AG04450 (cell line): ENCODE data around the gene CIAO1. TPM values are rescaled to one million over a fixed set of nuclear protein-coding genes. Genes with fewer than 3 reads are reported as not detected.
A peak's percentile ranks its signal among the peaks of the same experiment; 100 is the strongest.

Experiments used
- CTCF ChIA-PET: fragments of 300-600, 350-600 bp; formaldehyde crosslinking; extraction: SDS; loops from one replicate; lab custom pipeline; 2022; ENCODE audit warnings: antibody characterized with exemption, inconsistent platforms; lab: Charles Lee
- POLR2A ChIA-PET: fragments of 350-600 bp; formaldehyde crosslinking; extraction: SDS; loops from one replicate; lab custom pipeline; 2021; ENCODE audit warnings: antibody characterized with exemption, inconsistent platforms; lab: Yijun Ruan, JAX
- DNase-seq: peaks from one replicate; pipeline ENCODE4 v3.0.0-alpha.2; 2011; ENCODE audit warnings: low read depth, low spot score
- H3K27ac ChIP-seq: one replicate; pipeline ENCODE4 v1.5.1; 2012; ENCODE audit warnings: low read depth, low read length, control low read depth
- H3K27me3 ChIP-seq: one replicate; pipeline ENCODE4 v1.6.0; 2012; ENCODE audit warnings: low read length; ENCODE audit not compliant: control insufficient read depth, insufficient read depth
- H3K4me3 ChIP-seq: 2 replicates; pipeline ENCODE4 v1.5.1; 2011; ENCODE audit warnings: mild to moderate bottlenecking, low read depth, low read length, control low read depth
- H3K9me3 ChIP-seq: 2 replicates; pipeline ENCODE4 v1.5.1; 2012; ENCODE audit warnings: low read length; ENCODE audit not compliant: control insufficient read depth, insufficient read depth
- polyA plus RNA-seq: library from polyadenylated mRNA; depleted of rRNA; stranded (reverse); fragments of >200 nt; gene quantifications from 2 replicates; pipeline ENCODE4 v1.2.3, GENCODE V29; 2011
- TF ChIP-seq, protein P1 (sequence below): IDR thresholded peaks from 2 replicates; pipeline ENCODE4 v1.5.1; 2011; ENCODE audit warnings: low read depth, low read length, control low read depth, inconsistent platforms

CIAO1 gene
- polyA plus RNA-seq, 1 experiment = 65.2 TPM

DNA sequence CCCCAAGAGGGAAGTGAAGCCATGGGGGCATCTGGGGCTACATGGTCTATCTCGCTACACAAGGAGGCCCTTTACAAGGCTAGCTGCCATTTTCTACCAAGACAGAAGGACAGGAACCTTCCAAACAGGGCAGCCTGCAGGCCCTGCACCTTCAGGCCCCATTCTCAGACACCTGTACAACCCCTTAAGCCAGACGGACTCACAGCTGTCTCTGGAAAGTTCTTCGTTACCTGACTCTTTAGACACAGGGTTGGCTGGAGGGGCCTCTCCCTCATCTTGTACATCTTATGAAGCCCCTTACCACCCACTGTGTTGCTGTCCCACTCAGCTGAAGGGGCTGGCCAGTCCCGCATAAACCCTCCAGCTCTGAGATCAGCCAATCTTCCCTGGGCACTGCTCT, 17.4 kb upstream of the CIAO1 start:
- H3K27ac ChIP-seq = no peak overlapping the region
- H3K4me3 ChIP-seq = no peak overlapping the region
- TF ChIP-seq, protein P1, sequence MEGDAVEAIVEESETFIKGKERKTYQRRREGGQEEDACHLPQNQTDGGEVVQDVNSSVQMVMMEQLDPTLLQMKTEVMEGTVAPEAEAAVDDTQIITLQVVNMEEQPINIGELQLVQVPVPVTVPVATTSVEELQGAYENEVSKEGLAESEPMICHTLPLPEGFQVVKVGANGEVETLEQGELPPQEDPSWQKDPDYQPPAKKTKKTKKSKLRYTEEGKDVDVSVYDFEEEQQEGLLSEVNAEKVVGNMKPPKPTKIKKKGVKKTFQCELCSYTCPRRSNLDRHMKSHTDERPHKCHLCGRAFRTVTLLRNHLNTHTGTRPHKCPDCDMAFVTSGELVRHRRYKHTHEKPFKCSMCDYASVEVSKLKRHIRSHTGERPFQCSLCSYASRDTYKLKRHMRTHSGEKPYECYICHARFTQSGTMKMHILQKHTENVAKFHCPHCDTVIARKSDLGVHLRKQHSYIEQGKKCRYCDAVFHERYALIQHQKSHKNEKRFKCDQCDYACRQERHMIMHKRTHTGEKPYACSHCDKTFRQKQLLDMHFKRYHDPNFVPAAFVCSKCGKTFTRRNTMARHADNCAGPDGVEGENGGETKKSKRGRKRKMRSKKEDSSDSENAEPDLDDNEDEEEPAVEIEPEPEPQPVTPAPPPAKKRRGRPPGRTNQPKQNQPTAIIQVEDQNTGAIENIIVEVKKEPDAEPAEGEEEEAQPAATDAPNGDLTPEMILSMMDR = no peak
- 0 out of 2 replicates have a peak, but pooled peaks cover 4% of the 10 kb centered on the region for H3K9me3 ChIP-seq
- no peak for DNase-seq
- ChIA-PET POLR2A (no interaction called here), CTCF (no interaction called here)
- H3K27me3 ChIP-seq = no peaks in the 10 kb centered on the region

DNA sequence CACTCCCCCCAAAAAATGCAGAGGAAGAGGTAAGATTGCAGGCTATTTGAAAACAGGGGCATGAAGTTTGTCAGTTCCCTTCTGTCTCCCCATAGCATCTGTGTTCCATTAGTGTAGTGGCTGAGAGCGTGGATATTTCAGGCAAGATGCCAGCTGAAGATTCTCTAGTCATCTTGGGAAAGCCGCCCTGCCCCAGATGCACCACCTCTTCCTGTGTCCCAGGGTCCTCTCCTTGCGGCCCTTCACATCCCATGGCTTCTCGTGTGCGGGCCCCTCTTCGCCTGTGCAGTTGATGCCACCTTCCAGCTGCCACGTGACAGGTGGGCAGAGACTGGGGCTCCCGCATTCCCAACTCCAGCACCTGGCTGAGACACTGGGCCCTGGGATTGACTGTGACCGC, 16.4 kb upstream of the CIAO1 start:
- H3K27ac ChIP-seq = no peak overlapping the region
- H3K27me3 ChIP-seq = no peaks in the 10 kb centered on the region
- TF ChIP-seq, protein P1 = no peak
- CTCF ChIA-PET = no interaction called here
- POLR2A ChIA-PET = no interaction called here
- no peak overlapping the region for H3K4me3 ChIP-seq
- no peak for DNase-seq
- H3K9me3 ChIP-seq = 0 out of 2 replicates have a peak, but pooled peaks cover 4% of the 10 kb centered on the region

DNA sequence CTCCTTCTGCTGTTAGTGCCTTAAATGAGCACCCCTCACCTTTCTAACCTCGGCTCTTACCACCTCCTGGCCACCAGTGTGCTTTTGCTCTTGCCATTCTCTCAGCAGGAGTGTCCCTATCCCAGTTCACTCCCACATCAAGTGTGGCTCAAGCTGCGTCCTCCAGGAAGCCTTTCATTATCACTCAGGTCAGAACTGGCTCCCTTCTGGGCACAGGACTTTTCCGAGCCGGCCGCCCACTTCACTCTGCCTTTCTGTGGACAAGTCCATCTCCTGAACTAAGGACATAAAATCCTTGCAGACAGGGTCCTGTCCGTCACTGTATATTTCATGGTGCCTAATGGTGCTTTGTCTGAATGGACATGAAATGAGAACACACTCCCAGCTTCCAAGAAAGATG, 15.8 kb upstream of the CIAO1 start:
- POLR2A ChIA-PET = interaction anchor here (1.4 kb wide), 1 partner anchor 10 kb away, joined by 5 read pairs; no protein-coding TSS in a partner anchor
- TF ChIP-seq, protein P1 = no peak
- CTCF ChIA-PET = no interaction called here
- DNase-seq = no peak
- H3K9me3 ChIP-seq = 0 out of 2 replicates have a peak, but pooled peaks cover 4% of the 10 kb centered on the region
- no peaks in the 10 kb centered on the region for H3K27me3 ChIP-seq
- H3K27ac ChIP-seq = no peak overlapping the region
- H3K4me3 ChIP-seq = no peak overlapping the region

DNA sequence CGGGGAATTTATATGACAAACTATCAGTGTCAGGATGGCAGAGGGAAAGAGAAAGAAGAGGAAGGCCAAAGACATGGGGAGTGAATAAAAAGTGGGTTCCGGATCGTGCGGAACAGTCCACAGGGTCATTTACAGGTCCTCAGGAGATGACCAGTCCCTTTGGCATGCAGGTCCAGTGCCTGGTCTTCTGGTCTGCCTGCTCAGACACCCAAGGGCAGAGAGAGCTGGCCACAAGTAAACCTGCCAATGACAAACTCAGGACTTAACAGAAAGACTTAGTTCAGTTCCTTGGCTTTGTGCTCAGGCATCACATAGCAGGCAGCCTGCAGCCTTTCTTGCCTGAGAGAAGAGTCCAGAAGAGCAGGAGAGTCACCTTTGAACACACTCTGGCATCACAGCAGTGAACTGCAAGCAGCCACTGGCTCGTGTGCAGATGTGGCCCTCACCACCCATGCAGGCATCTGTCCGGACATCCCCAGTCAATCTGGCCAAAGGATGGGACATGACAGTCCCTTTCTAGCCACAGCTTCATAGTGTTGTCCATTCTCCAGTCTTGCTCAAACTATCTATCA, 14.2 kb upstream of the CIAO1 start:
- H3K4me3 ChIP-seq = no peak overlapping the region
- H3K9me3 ChIP-seq = no peaks in the 10 kb centered on the region
- TF ChIP-seq, protein P1 = no peak
- H3K27me3 ChIP-seq = no peaks in the 10 kb centered on the region
- DNase-seq = peak; percentile 85
- POLR2A ChIA-PET = interaction anchor here (0.6 to 1.9 kb wide), 2 partner anchors 44 to 56 kb away, joined by 6 read pairs; partner anchors contain the start of gene STARD7
- CTCF ChIA-PET = no interaction called here
- peak overlapping the region; percentile 68 for H3K27ac ChIP-seq

DNA sequence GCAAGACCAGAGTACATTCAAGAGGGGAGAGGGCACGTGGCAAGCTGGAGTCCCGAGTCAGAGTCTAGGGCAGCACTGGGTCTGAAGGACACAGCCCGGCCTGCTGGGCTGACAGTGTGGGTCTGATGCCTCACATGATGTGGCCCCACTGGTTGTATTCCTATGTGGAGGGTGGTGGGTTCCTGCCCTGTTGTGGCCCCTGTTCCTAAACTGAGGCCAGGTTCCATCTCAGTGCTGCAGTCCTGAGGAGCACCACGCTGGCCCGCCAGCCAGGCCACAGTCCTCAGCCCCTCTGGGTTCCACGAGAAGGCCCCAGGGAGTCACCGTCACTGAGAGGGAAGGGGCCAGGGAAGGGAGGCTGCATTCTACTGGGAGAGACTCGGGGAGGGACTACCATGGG, 13.5 kb upstream of the CIAO1 start:
- no peak overlapping the region for H3K27ac ChIP-seq
- TF ChIP-seq, protein P1 = no peak
- H3K9me3 ChIP-seq = no peaks in the 10 kb centered on the region
- no peak overlapping the region for H3K4me3 ChIP-seq
- ChIA-PET POLR2A (interaction anchor here (1.9 kb wide), 1 partner anchor 45 kb away, joined by 6 read pairs; the partner anchor contains the start of gene STARD7), CTCF (no interaction called here)
- H3K27me3 ChIP-seq = no peaks in the 10 kb centered on the region
- DNase-seq = no peak
